Large intestine (tissue), 12 donors: ENCODE measurements around the gene PLPP6. TPM values are rescaled to one million over a fixed set of nuclear protein-coding genes. Genes with fewer than 3 reads are reported as not detected.

Experiments used
- DNase-seq, 2 donors: peaks; one replicate each; pipeline versions ENCODE4 v3.0.0 to v3.0.0-alpha.2; 2013
- H3K27ac ChIP-seq: one replicate; pipeline ENCODE4 v1.5.1; 2013; ENCODE audit warnings: low read length
- H3K27me3 ChIP-seq: 2 replicates; pipeline ENCODE4 v1.6.1; 2013; ENCODE audit warnings: low read length; ENCODE audit not compliant: control insufficient read depth, insufficient read depth
- H3K36me3 ChIP-seq: 2 replicates; pipeline ENCODE4 v1.6.1; 2013; ENCODE audit warnings: low read length; ENCODE audit not compliant: control insufficient read depth, insufficient read depth
- H3K4me1 ChIP-seq: one replicate; pipeline ENCODE4 v1.6.1; 2013; ENCODE audit warnings: low read length; ENCODE audit not compliant: control insufficient read depth, insufficient read depth
- H3K4me3 ChIP-seq: one replicate; pipeline ENCODE4 v1.5.1; 2013; ENCODE audit warnings: low read length
- H3K9me3 ChIP-seq: one replicate; pipeline ENCODE4 v1.6.1; 2013; ENCODE audit warnings: mild to moderate bottlenecking, low read depth, low read length, moderate library complexity; ENCODE audit not compliant: control insufficient read depth
- WGBS: methylation state at CpG from one replicate; pipeline ENCODE4 v1.1.5; 2013; ENCODE audit warnings: low lambda C conversion rate; ENCODE audit not compliant: insufficient coverage; 5-methylcytosine and 5-hydroxymethylcytosine counted together
- long read RNA-seq, 11 donors: transcript quantifications; one replicate each; lab custom pipeline, GENCODE V29; 2026
- polyA plus RNA-seq: library from polyadenylated mRNA; unstranded; fragments of 120-200 nt; gene quantifications from one replicate; pipeline ENCODE4 v1.2.1, GENCODE V29; 2013

The PLPP6 gene
- 17.8 TPM for polyA plus RNA-seq
- long read RNA-seq, donor 1, transcript PLPP6-201 (1 exons, 2,944 nt), result major isoform, 12 of 12 reads
- long read RNA-seq, donor 1, partial matches to known transcripts, result 0 of 12 reads
- long read RNA-seq, donor 1, other reads (novel, unspliced or antisense), result 0 of 12 reads
- long read RNA-seq, donor 2, transcript PLPP6-201 (1 exons, 2,944 nt), result major isoform, 37 of 37 reads
- long read RNA-seq, donor 2, partial matches to known transcripts, result 0 of 37 reads
- long read RNA-seq, donor 2, other reads (novel, unspliced or antisense), result 0 of 37 reads
- long read RNA-seq, donor 3, result 0 reads
- long read RNA-seq, donor 4, transcript PLPP6-201 (1 exons, 2,944 nt), result major isoform, 6 of 6 reads
- long read RNA-seq, donor 4, partial matches to known transcripts, result 0 of 6 reads
- long read RNA-seq, donor 4, other reads (novel, unspliced or antisense), result 0 of 6 reads
- long read RNA-seq, donor 5, transcript PLPP6-201 (1 exons, 2,944 nt), result major isoform, 12 of 12 reads
- long read RNA-seq, donor 5, partial matches to known transcripts, result 0 of 12 reads
- long read RNA-seq, donor 5, other reads (novel, unspliced or antisense), result 0 of 12 reads
- long read RNA-seq, donor 6, transcript PLPP6-201 (1 exons, 2,944 nt), result major isoform, 27 of 27 reads
- long read RNA-seq, donor 6, partial matches to known transcripts, result 0 of 27 reads
- long read RNA-seq, donor 6, other reads (novel, unspliced or antisense), result 0 of 27 reads
- long read RNA-seq, donor 7, partial matches to known transcripts, result 0 of 4 reads
- long read RNA-seq, donor 7, other reads (novel, unspliced or antisense), result 0 of 4 reads
- long read RNA-seq, donor 8, transcript PLPP6-201 (1 exons, 2,944 nt), result major isoform, 34 of 34 reads
- long read RNA-seq, donor 8, partial matches to known transcripts, result 0 of 34 reads
- long read RNA-seq, donor 8, other reads (novel, unspliced or antisense), result 0 of 34 reads
- long read RNA-seq, donor 9, transcript PLPP6-201 (1 exons, 2,944 nt), result major isoform, 31 of 31 reads
- long read RNA-seq, donor 9, partial matches to known transcripts, result 0 of 31 reads
- long read RNA-seq, donor 9, other reads (novel, unspliced or antisense), result 0 of 31 reads
- long read RNA-seq, donor 10, transcript PLPP6-201 (1 exons, 2,944 nt), result major isoform, 25 of 25 reads
- long read RNA-seq, donor 10, partial matches to known transcripts, result 0 of 25 reads
- long read RNA-seq, donor 10, other reads (novel, unspliced or antisense), result 0 of 25 reads
- long read RNA-seq, donor 11, transcript PLPP6-201 (1 exons, 2,944 nt), result major isoform, 19 of 19 reads
- long read RNA-seq, donor 11, partial matches to known transcripts, result 0 of 19 reads
- long read RNA-seq, donor 11, other reads (novel, unspliced or antisense), result 0 of 19 reads

DNA sequence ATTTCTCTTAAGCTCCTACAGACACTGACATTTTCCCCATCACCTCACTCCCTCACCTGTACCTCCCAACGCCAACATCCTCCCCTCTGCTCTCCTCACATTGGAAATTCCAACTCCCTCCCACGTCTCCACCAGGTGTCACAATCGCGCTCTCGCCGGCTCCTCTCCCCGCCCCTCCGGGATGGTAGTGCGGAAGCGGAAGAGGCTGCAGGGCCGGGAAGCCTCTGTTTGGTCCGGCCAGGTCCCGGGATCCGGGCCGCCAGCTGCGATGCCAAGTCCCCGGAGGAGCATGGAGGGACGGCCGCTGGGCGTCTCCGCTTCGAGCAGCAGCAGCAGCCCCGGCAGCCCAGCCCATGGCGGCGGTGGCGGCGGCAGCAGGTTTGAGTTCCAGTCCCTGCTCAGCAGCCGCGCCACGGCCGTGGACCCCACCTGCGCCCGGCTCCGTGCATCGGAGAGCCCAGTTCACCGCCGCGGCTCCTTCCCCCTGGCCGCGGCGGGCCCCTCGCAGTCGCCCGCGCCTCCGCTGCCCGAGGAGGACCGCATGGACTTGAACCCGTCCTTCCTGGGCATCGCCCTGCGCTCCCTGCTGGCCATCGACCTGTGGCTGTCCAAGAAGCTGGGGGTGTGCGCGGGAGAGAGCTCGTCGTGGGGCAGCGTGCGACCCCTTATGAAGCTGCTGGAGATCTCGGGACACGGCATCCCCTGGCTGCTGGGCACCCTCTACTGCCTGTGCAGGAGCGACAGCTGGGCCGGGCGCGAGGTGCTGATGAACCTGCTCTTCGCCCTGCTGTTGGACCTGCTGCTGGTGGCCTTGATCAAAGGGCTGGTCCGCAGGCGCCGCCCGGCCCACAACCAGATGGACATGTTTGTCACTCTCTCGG, at the start of gene PLPP6:
Gene PLPP6, plus strand, starts transcription at position 187 of the 881 bp plus-strand sequence. Its CDS starts 82 bp downstream, at position 269.
- Histone ChIP-seq H3K9me3 (no peaks in the 10 kb centered on the region), H3K27ac (peak within 1 kb of the TSS; percentile 82), H3K36me3 (no peaks in the 10 kb centered on the region), H3K4me3 (peak within 1 kb of the TSS; percentile 73), H3K4me1 (peaks cover 21% of the 10 kb centered on the region), H3K27me3 (no peaks in the 10 kb centered on the region)
- WGBS, result 17% methylated on average over 1 of the region's 70 CpGs
- peak; percentile 88 to 91 for DNase-seq

DNA sequence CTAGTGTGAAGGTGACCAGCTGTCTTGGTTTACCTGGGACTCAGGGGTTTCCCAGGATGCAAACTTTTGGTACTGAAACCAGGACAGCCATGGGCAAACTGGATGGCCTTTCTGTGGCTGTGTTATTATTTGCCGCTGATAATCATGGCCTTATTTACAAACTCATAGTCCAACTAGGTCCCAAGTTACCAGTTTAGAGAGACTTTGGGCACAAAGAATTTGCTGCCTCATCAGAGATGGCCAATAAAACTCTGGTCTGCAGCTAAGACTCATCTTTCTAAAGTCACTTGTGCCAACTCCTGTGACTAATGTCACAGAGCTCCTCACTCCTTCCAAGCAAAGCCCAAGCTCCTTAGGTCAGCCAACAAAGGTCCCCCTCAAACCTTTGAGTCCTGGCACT, 47.5 kb upstream of the PLPP6 start:
- H3K9me3 ChIP-seq, result no peaks in the 10 kb centered on the region
- DNase-seq, result no peak
- no peaks in the 10 kb centered on the region for H3K4me1 ChIP-seq
- no peaks in the 10 kb centered on the region for H3K27me3 ChIP-seq
- no peak overlapping the region for H3K27ac ChIP-seq
- H3K36me3 ChIP-seq, result no peaks in the 10 kb centered on the region
- H3K4me3 ChIP-seq, result no peak overlapping the region
- no CpG with 5 or more reads among the region's 1 CpG for WGBS

DNA sequence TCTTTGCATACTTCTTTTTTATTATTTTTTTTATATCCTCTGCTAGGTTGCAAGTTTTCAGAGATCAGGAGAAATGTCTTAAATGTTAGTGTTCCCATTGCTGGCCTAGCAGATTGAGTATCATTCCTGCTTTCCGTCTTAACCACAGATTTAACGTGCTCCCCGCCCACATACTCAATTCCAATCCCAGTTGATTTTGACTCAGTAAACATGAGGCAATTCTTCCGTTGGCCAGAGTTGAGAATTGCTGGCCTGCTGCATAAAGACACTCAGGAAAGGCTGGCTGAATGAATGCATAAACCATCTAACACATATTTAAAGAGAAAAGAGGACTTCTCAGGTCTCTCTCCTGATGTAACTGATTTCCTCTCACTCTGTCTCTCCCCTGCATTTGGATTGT, 46.8 kb upstream of the PLPP6 start:
- Histone ChIP-seq H3K27me3 (no peaks in the 10 kb centered on the region), H3K27ac (no peak overlapping the region), H3K9me3 (no peaks in the 10 kb centered on the region), H3K36me3 (peaks cover 4% of the 10 kb centered on the region), H3K4me1 (no peaks in the 10 kb centered on the region), H3K4me3 (no peak overlapping the region)
- 50% methylated on average over 2 of the region's 4 CpGs for WGBS
- no peak for DNase-seq

DNA sequence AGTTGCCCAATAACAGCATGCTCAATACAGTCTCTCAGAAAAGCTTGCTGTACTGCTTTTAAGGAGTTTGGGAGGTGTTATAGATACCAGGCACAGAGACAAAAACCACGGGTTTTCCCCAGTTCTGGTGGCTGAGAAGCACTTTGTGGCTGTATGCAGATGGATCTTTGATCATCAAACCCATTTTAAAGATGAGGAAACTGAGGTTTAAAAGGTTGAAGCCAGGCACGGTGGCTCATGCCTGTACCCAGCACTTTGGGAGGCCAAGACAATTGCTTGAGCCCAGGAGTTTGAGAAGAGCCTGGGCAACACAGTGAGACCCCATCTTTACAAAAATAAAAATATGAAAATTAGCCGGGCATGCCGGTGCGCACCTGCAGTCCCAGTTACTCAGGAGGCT, 46.3 kb upstream of the PLPP6 start:
- DNase-seq, result no peak
- Histone ChIP-seq H3K27me3 (no peaks in the 10 kb centered on the region), H3K4me3 (no peak overlapping the region), H3K36me3 (peaks cover 9% of the 10 kb centered on the region), H3K27ac (no peak overlapping the region), H3K9me3 (no peaks in the 10 kb centered on the region), H3K4me1 (no peaks in the 10 kb centered on the region)
- no CpG with 5 or more reads among the region's 5 CpGs for WGBS

DNA sequence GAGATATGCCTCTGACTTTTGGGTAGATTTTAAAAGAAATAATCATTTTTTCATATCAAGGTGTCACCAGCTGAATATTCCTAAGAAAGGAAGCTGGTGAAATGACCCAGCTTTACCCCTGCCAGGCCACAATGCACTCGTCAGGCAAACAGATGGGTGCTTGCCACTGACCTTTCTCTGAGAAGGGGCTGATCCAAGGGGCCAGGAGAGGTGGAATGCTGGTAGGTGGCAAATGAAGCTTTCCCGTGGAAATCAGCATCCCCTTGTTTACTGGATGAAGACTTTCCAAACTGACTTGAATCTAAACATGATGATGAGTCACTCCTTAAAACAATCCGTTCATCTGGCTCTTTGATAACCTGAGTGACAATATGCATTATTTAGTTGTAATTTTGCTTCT, 44.3 kb upstream of the PLPP6 start:
- DNase-seq, result no peak
- no CpG with 5 or more reads among the region's 3 CpGs for WGBS
- peaks cover 14% of the 10 kb centered on the region for H3K36me3 ChIP-seq
- H3K27ac ChIP-seq, result no peak overlapping the region
- no peaks in the 10 kb centered on the region for H3K4me1 ChIP-seq
- H3K27me3 ChIP-seq, result no peaks in the 10 kb centered on the region
- no peaks in the 10 kb centered on the region for H3K9me3 ChIP-seq
- no peak overlapping the region for H3K4me3 ChIP-seq

DNA sequence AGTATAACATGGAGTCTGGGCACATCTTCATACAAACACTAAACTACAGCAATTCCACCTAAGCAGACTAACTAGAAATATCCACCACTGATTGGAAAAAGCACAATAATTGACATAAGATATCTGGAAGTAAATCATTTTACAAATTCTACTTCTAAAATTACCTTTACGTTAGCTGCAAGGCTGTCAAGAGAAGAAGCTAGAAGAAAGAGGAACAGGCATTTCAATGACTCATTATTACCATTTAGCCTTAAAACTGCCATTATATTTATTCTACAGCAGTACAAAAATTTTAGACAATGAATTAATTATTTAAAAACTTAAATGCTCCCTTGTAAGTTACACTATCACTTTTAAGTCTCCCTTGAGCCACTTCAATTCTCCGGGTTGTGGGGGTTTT, 43.4 kb upstream of the PLPP6 start:
- no peak for DNase-seq
- WGBS, result 100% methylated on average over 1 of the region's 2 CpGs
- no peak overlapping the region for H3K27ac ChIP-seq
- H3K36me3 ChIP-seq, result peaks cover 14% of the 10 kb centered on the region
- H3K27me3 ChIP-seq, result no peaks in the 10 kb centered on the region
- no peaks in the 10 kb centered on the region for H3K9me3 ChIP-seq
- H3K4me1 ChIP-seq, result no peaks in the 10 kb centered on the region
- no peak overlapping the region for H3K4me3 ChIP-seq

DNA sequence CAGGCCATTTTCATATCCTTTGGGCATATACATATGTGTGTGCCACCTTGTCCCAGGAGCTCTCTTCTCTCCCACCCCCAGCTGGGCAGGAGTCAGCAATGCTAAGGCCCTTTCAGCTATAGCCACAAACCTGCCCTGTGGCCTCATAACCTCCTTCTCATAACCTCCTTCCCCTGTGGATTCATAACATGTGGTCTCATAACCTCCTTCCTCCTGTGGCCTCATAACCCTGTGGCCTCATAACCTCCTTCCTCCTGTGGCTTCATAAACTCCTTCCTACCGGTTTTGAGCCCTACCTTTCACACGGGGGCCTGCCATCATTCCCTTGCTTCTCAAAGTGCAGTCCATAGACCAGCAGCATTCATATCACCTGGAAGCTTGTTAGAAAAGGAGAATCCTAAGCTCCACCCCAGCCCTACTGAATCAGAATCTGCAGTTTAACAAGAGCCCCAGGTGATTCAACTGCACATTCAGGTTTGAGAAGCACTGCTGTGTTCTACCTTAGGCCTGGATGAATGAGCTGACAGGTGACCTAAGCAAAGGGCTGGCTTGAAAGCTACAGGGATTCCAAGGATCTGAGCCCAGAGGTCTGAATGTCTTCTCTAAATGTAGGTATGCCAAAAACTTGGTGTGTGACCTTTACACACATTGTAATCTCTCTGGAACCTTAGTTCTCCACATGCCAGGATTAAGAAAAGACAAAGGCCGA, 41.9 kb upstream of the PLPP6 start:
- Histone ChIP-seq H3K9me3 (no peaks in the 10 kb centered on the region), H3K4me1 (no peaks in the 10 kb centered on the region), H3K4me3 (no peak overlapping the region), H3K27me3 (no peaks in the 10 kb centered on the region), H3K27ac (no peak overlapping the region), H3K36me3 (peaks cover 14% of the 10 kb centered on the region)
- DNase-seq, result no peak
- WGBS, result no CpG with 5 or more reads among the region's 3 CpGs

DNA sequence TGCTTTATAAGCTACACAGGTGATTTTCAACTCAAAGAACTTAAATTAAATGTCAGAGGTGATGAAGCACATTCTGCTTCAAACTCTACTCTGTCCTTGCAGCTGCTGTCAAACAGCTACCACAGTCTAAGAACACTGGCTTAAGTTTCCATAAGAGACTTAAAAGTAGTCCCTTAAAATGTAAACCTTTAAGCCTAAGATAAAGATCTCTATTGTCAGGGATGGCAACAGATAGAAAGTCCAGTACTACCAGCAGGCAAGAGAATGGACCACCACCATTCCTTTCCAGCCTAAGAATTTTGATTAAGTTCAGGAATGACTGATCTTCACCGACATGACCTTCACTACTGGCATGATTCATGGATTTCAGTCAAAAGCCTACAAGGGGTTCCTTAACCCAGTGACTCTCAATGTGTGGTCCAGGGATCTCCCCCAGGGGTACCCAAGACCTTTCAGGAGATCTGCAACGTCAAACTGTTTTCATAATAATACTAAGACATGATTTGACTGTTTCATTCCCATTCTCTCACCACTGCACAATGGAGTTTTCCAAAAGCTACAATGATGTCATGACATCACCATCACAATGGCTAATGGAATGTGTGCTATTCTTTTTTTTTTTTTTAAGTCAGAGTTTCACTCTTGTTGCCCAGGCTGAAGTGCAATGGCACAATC, 41.1 kb upstream of the PLPP6 start:
- DNase-seq, result no peak
- H3K27me3 ChIP-seq, result no peaks in the 10 kb centered on the region
- no peaks in the 10 kb centered on the region for H3K9me3 ChIP-seq
- H3K4me1 ChIP-seq, result no peaks in the 10 kb centered on the region
- no peak overlapping the region for H3K27ac ChIP-seq
- H3K4me3 ChIP-seq, result no peak overlapping the region
- peaks cover 14% of the 10 kb centered on the region for H3K36me3 ChIP-seq
- WGBS, result no CpG with 5 or more reads among the region's 2 CpGs

DNA sequence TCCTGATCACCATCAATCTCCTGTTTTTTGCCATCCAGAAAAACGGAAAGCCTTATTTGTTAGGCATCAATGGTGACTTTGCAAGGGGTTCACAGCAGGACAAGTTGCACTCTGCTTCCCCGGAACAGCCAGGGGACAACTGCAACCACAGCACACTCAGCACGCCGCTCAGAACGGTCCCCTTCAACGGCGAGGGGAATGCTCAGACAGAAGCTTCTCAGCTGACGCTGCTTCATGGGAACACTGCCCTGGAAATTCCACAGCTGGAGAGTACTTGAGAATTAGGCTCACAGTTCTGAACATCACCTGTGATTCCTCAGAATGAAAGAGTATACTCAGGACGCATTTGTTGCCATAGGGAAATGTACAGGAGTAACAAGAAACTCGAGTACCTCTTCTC, 40.1 kb upstream of the PLPP6 start:
- H3K4me3 ChIP-seq, result no peak overlapping the region
- WGBS, result 100% methylated on average over 1 of the region's 10 CpGs
- peaks cover 14% of the 10 kb centered on the region for H3K36me3 ChIP-seq
- H3K4me1 ChIP-seq, result no peaks in the 10 kb centered on the region
- no peak overlapping the region for H3K27ac ChIP-seq
- H3K27me3 ChIP-seq, result no peaks in the 10 kb centered on the region
- H3K9me3 ChIP-seq, result no peaks in the 10 kb centered on the region
- DNase-seq, result no peak
